Fibroblast of peridontal ligament (primary cell): ENCODE measurements around the gene RAPGEF5.

ENCODE experiments used
- DNase-seq: peaks from one replicate; pipeline ENCODE4 v3.0.0-alpha.2; 2010; ENCODE audit errors: extremely low read depth

Gene RAPGEF5

DNA sequence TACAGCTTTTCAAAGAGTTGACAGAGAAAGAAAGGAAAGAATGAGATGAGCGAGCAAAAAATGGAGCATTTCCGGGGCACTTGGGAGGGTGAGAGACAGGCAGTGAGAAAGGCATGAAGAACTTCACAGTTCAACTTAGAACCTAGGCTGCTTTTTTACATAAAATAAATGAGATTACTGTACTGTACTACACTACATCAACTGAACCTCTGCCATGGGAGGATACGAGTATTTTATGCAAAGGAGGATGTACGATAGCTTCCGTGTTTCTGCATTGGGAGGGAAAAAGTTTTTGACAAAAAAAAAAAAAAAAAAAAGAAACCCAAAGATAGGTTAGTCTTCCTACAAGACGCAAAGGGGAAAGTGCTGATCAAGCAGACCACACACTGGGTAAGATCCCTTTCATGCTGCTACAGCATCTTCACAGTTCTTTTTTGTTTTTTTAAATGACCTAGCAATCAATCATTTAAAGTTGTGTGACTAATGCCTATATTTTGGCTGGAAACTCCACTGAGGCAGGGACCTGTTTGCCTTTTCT lies 88.0 kb downstream of the RAPGEF5 start:
- no peak for DNase-seq

DNA sequence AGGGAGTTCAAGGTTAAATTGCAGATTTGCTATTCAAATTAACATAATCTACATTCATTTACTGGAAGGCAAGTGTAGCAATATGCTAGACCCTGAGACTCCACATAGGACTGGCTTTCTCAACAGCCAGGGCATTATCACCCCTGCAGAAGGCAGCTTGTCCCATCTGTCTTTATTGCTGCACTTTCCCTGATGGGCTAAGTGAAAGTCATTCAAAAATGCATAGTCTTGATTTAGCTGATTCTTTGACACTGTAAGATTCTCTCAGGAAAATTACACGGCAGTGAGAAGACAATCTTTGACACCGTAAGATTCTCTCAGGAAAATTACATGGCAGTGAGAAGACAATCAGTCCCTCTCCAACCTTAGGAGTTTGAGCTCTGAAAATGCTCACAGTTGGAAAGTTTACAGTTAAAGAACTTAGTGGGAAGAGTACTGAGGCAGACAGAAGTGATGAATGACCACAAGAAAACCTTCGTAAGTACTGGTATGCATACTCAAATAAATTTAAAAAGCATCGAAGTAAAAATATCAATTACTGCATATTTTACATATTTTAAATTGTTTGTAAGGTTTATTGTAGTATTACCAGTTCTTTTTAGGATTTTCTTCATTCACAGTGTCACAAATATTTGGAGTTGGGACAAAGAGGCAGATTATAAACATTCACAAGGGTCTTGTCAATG lies 88.9 kb downstream of the RAPGEF5 start:
- DNase-seq: peak; percentile 20

DNA sequence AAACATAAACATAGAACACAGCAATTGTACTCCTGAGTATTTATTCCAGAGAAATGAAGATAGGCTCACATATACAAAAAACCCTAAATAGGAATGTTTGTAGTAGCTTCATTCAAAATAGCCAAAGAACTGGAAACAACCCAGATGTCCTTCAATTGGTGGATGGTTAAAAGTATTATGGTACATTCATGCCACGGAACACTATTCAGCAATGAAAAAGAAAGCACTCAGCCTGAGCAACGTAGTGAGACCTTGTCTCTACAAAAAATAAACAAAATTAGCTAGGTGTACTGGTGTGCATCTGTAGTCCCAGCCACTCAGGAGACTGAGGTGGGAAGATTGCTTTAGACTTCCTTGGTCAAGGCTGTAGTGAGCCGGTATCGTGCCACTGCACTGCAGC lies 94.4 kb downstream of the RAPGEF5 start:
- no peak for DNase-seq

DNA sequence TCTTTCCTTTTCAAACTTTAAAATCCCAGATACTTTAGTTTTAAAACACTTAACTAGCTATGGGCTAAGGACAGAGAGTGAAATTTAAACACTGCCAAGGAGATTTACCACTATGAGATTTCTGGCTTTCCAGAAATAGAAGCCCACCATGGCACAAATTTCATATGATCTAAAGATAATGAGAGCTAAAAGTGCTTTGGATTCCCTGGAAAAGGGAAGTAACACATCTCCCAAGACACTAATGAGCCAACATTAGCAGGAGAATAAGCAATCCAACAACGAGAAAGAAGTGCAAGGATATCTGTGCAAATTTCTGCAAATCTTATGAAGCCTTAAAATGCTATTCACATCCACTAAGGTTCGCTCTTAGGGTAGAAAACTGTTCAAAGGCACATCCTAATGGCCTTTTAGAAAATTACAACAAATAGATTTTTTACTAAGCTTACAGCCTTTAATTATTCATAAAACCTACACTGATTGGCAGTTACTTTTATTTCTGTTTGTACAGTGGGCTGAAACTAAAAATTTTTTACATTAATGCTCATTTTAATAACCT lies 100.3 kb downstream of the RAPGEF5 start:
- peak; percentile 48 for DNase-seq

DNA sequence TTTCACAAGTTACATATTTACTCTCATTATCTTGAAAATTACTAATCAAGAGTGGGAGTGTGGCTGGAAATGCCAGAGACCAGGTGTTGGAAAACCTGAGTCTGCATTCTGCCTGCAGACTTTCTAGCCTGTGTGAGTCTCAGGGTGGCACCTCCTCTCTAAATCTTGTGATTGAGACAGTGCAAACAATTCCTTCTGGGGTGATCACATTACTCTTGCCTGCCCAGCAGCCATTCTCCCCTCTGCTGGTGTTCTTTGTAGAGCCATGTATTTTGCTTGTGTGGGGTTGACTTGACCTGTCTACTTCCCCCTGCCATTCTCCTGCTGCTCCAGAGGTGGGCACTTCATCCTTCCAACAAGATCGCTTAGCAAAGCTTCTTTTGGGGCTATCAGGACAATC lies 101.1 kb downstream of the RAPGEF5 start:
- peak; percentile 24 for DNase-seq

DNA sequence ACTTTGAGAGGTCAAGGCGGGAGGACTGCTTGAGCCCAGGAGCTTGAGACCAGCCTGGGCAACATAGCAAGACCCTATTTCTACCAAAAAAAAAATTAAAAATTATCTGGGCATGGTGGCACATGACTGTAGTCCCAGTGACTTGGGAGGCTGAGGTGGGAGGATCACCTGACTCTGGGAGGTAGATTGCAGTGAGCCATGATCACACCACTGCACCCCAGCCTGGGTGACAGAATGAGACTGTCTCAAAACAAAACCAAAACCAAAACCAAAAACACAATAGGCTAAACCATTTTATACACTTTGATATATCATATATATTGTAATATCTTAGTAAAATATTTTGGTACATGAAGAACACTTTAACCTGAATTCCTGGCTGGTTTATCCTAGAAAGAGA lies 101.6 kb downstream of the RAPGEF5 start:
- no peak for DNase-seq

DNA sequence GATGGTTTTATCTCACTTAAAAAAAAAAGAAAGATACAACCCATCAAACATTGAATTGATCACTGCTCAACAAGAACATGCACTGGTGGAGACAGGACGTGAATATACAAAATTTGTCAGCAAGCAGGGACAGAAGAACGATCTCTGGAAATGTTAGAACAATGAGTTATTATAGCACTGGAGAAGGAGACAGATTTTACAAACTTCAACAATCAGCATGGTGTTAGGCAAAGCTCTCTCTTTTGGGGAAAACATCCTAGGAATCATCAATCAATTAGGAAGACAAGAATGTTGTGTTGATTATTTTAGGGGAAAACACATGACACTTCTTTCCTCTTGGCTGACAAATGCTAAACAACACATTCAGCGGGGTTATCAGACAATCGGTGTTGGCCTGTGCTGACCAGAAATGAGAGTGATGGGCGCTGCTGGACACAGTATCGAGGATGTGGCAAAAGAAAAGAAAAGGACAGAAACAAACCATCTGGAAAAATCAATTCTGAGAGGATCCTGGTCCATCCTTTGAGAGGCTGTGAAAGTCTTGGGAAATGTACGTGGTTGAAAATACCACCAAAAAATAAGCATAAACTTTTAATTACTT lies 103.9 kb downstream of the RAPGEF5 start:
- DNase-seq: no peak

DNA sequence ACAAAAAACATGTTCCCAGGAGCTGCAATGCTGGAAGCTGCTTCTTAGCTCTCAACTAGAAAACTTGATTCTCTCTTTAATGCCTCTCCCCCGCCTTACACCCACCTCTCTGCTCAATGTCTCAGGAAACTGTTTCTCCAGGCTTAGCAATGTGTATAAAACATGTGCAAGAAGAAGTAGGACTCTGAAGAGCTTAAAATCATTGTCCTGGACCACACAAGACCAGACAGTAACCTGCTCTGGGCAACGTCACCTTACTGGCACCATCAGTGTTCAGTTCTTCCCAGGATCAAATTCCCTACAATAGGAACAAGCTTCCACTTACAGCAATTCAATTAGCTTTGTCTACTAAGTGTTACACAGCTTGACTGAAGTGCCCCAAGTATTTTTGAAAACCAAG lies 104.9 kb downstream of the RAPGEF5 start:
- DNase-seq: no peak

DNA sequence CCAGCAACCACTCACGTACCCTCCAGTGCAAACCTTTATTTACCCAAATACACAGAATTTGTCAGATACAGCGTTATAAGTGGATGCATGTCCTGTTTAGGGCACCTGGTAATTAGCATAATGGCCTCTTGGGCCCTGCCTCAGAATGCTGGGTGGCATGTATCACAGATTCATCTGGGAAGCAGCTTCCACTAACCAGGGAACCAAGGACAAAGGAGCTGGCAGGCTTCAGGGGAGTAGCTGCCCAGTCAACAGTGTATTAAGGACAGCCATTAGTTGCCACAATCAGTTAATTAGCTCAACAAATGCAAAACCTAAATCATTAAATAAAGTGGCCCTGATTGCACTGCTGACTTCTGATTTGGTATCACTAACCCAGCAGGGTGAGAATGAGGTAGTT lies 105.7 kb downstream of the RAPGEF5 start:
- no peak for DNase-seq

DNA sequence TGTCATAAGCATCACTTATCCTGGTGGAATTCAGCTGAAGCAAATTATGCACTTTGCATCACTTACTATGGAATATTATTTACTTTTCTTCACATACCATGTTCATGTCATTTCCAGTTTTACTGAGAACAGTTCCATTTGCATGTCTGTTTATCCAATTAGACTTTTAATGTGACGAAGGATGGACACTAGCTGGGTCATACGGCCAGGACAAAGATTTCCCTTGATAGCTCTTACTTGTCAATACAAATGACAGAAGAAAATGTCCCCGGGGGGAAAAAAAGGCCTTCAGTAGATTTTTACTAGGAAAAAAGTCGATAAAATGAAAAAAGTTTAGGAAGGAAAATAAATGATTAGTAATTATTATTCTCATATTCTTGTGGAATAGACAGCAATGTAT lies 106.6 kb downstream of the RAPGEF5 start:
- DNase-seq: no peak

DNA sequence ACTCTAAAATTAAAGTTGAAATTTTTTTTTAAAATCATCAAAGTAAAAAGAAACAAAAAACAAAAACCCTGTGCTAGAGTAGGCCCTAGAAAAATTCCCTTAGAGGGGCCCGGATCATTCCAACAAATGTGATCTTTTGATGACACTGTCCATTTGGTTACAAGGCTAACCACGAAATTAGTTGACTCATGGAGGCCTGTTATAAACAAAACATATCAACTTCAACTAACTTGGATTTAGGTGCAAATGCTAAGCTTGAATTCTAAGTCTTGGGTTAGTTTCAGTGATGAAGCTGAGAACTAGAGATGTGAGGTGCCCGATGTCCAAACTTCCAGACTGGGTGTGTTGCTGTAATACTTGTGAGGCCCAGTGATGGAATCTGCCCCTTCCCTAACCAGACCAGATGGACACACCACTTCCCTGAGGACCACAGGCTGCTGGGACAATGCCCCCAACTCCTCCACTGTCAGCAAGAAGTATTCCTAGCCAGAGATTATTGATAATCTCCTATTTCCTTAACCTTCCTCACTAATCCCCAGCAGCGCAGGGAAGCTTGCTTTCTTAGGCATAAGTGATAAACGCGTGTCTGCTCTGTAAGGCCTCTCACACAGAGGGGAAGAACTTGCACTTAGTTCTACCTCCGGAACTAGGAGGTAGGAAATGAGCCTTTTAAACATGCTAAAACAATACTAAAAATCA lies 108.7 kb downstream of the RAPGEF5 start:
- DNase-seq: peak; percentile 59

DNA sequence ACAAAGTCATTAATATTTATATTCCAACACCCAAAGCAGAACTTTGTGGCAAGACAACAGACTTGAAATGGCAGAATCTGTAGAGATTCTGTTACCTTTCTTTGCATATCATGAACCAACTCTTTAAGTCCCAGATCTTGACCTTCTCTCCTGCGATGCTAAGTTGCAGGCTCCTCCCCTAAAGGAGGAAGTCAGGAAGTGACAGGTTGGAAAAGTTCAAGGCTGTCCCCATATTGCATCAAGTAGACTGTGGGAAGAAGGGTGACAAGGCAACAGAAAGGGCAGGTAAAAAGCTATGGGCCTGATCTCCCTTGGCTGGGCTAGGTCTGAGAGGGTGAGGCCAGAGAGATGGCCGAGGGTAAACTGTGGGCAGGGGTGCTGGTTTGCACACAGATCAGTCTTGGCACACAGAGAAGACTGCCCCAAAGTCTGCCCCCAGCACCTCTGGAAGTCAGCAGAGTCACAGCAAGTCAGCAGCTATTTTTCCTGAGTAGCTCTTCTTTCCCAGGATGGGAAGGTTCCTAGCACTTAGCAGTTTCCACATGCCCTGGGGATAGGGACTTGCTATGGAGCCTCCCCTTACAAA lies 115.1 kb downstream of the RAPGEF5 start:
- DNase-seq: no peak

DNA sequence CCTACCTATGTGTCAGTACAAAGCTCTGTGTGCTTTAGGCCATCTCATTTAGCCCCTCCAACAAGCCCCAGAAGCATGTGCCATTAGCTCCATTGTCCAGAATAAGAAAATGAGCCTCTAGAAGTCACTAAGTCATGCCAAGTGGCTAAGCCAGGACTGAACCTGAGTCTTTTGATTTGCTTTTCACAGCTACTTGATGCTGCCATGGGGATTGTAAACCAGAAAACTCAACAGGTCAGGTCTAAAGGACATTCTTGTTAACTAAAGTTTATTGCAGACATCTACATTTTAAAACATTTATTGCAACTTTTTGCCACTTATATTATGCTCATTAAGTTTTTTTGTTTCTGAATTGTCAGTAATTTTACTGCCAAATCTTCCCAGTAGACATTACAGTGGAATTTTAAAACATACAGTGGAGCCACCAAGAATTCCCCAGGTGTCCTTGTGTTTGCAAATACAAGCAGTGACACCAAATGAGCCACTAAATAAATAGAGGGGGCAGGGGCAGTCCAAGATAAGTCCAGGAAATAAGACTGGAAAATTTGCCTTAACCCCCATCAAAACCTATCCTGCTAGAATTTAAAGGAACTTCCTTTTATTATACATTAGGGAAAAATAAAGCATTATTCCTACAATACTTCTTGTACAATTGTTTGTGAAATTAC lies 115.9 kb downstream of the RAPGEF5 start:
- no peak for DNase-seq

DNA sequence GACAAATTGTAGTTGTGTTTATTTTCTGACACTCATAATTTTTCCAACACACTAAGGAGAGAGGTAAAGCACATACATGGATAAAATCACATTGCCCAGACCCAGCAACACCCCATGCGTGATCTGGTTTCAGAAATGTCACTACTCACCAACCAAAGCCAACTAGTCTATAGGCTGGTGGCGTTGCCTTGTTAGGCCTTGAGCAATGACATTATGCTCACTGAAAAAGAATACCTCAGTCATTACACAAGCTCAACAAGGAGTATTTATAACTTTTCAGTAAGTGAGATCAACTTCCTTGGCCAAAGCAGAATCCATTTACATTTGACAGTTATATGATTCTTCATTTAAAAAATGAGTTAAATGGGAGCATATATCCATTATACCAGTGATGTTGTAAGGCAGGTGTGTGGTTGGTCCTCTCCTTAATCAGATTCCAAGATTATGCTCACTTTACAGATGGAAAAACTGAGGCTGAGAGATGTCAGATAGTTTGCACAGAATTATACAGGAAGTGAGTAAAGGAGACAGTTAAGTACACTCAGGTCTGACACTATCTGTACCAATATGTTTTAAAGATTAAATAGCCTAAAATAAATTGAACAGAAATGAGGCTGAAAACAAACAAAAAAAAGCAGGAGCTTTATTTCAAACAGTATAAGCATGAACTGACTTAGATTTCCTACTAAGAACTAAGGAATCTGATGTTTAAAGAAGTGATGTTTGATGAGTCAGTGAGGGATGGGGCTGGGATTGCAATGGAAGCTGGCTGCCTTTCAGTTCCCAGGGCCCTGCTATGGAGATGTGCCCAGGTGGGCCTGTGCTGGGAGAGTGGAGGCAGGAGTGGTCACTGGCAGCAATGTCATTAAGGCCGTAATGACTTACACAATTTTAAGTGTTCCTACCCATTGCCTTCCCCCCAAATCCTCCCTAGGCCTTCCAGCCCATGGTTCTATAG lies 118.3 kb downstream of the RAPGEF5 start:
- peak; percentile 84 for DNase-seq

DNA sequence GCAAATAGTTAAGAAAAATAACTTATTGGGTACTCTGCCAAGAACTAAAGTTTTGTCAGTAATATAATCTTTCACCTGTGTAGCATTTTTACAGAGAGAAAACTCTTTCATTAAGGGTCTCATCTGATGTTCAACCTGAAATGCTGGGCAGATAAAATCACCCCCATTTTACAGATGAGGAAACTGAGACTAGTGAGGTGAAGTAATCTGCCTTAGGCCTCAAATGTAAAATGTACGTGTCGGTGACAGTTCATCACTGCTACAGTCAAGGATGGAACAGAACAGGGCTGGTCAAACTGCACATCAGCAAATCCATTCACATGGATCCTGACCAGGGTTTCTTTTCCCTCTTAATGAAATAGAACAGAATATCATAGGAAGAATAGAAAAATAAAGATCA lies 121.8 kb downstream of the RAPGEF5 start:
- DNase-seq: no peak

DNA sequence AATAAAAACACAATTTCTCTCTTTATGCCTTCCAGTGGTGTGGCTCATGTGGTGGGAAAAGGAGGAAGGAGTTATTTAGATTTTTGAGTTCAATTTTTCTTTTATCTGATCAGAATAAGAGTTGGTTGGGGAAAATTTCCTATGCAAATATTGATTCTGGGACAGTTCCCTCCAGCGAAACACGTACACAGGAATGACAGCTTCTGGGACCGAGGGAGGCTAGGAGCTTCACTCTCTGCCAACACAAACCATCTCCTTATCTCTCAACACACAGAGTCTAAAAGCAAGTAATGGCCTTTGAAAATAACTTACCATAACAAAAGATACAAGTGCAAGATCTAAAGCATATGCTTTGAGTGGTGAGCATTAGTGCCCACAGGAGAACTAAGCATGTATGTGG lies 122.7 kb downstream of the RAPGEF5 start:
- no peak for DNase-seq

DNA sequence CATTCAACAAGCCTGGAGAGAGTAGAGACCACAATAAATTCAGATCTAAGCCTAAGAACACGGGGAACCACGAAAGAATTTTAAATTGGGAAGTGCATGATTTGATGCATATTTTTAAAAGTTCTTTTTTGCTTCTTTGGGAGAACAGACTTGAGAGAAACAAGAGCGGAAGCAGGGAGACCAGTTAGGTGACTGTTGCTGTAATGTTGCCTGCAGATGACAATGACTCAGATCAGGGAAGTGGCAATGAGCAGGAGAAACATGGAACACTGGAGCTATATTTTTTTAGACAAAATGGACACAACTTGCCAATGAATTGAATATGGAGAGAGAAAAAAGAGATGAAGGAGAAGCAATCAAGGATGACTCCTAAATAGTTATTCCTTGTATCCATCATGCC lies 125.1 kb downstream of the RAPGEF5 start:
- DNase-seq: no peak

DNA sequence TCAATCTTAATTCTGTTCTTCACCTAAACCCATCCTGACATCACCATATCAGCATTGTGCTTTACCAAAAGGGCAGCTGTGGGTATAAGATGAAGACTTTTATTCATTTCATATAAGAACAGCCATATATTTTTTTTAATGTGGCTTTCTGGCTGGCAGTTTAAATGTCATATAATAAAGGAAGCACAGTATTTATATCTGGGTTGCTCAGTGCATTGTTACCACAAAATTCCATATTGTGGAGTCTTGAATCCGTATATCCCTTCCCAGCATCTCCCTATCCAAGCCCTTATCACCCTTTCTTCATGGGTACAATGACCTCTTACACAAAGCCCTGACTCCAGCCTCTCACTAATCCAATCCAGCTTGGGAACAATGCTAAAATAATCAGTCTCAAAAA lies 125.8 kb downstream of the RAPGEF5 start:
- no peak for DNase-seq

DNA sequence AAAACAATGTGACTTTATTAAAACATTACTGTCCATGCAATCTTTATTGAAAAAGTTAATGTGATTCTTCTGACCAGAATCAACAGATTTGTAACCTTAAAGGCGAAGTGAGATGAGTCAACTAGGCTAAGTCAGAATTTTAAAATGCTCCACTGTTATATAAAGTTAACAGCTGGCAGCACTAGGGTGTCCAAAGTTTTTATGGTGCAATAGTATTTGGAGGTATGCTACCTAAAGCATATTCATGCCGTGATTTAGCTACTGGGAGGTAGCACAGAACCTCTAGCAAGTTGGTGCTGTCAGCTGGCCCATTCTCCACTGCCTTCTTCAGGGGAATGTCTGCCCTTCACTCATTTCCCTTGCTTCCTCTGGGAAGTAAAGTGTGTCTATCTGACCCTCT lies 126.7 kb downstream of the RAPGEF5 start:
- DNase-seq: peak; percentile 16

DNA sequence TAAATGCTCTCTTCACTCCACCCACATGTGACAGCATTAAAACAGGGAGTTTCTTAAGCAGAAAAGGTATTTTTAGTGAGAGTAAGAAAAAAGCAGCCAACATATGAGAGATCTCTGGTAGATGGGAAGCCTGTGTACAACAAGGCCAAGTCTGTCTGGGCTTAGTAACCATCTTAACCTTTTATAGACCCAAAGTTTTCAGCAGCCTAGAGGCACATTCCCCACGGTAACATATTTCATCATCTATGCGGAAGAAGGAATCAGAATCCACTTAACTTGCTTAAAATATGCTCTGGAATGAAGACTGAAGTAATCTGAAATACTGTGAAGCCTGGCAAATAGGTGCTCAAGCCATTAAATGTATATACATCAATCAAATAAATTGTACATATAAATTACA lies 127.8 kb downstream of the RAPGEF5 start:
- peak; percentile 38 for DNase-seq

DNA sequence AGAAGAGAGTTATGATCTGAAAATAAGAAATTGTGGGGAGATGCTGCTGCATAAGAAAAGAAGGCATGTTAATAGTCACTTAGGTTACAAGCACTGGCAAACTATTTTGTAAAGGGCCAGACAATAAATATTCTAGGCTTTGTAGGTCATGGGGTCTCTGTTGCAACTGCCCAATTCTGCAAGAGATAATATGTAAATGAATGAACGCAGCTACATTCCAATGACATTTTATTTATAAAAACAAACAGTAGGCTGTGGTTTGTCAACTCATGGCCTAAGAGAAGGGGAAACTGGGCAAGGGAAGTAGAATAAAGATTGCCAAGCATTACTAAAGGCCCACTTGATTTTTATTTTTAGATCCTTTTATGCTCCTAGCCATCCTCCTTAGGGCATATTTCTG lies 133.1 kb downstream of the RAPGEF5 start:
- DNase-seq: peak; percentile 79
